Type B pancreatic cell (in vitro differentiated cells): ENCODE measurements around the gene CCNL2. TPM values are rescaled to one million over a fixed set of nuclear protein-coding genes. Genes with fewer than 3 reads are reported as not detected.
"Not testable (repeated sequence)": the region's sequence is repeated elsewhere in the genome, so short reads cannot be mapped to it uniquely, and the experiment has no call there.

Experiments used
- DNase-seq: peaks from one replicate; pipeline ENCODE4 v3.0.0; 2021; ENCODE audit warnings: mixed read lengths; ENCODE audit not compliant: unreplicated experiment; ENCODE audit errors: extremely low spot score
- H3K27ac Mint-ChIP-seq: 2 replicates; pipeline ENCODE4 v1.8.0; 2021; ENCODE audit warnings: mild to moderate bottlenecking, mixed read lengths
- H3K27me3 Mint-ChIP-seq: 2 replicates; pipeline ENCODE4 v1.8.0; 2021; ENCODE audit warnings: mixed read lengths
- H3K36me3 Mint-ChIP-seq: 2 replicates; pipeline ENCODE4 v1.8.0; 2021; ENCODE audit warnings: mixed read lengths
- H3K4me1 Mint-ChIP-seq: one replicate; pipeline ENCODE4 v1.8.0; 2021; ENCODE audit warnings: mixed read lengths; ENCODE audit not compliant: unreplicated experiment
- H3K4me3 Mint-ChIP-seq: 2 replicates; pipeline ENCODE4 v1.8.0; 2021; ENCODE audit warnings: mild to moderate bottlenecking, mixed read lengths
- H3K9me3 Mint-ChIP-seq: 2 replicates; pipeline ENCODE4 v1.8.0; 2021; ENCODE audit warnings: mixed read lengths
- CTCF ChIP-seq: fragments of 200-600 bp; sonication (generic); conservative IDR thresholded peaks from 2 replicates; pipeline ENCODE4 v1.5.0; 2021; ENCODE audit warnings: antibody characterized with exemption, mild to moderate bottlenecking
- total RNA-seq: library from RNA; stranded (reverse); gene quantifications from 2 replicates; pipeline ENCODE4 v1.2.1, GENCODE V29; 2021; ENCODE audit warnings: low replicate concordance

Gene CCNL2
- total RNA-seq, 1 donor from 2014 or later: 298 TPM

- no peak overlapping the region for H3K27ac Mint-ChIP-seq
- peaks cover 3% of the 10 kb centered on the region for H3K27me3 Mint-ChIP-seq
- peak overlapping the region; percentile 97 for H3K4me3 Mint-ChIP-seq
These were observed 25.1 kb downstream of the CCNL2 start for GRCh38 chr1:1373815-1374588.

GRCh38 chr1:1373051-1373814 lies 25.9 kb downstream of the CCNL2 start:
- H3K4me1 Mint-ChIP-seq: peaks cover 4% of the 10 kb centered on the region
- no peaks in the 10 kb centered on the region for H3K9me3 Mint-ChIP-seq
- peak overlapping the region; percentile 97 for H3K4me3 Mint-ChIP-seq
- peaks cover 4% of the 10 kb centered on the region for H3K36me3 Mint-ChIP-seq
- no peak for TF ChIP-seq CTCF
- H3K27me3 Mint-ChIP-seq: peaks cover 3% of the 10 kb centered on the region
- H3K27ac Mint-ChIP-seq: no peak overlapping the region
- no peak for DNase-seq

More at GRCh38 chr1:1373815-1374588, 25.1 kb downstream of the CCNL2 start:
- peaks cover 4% of the 10 kb centered on the region for H3K4me1 Mint-ChIP-seq
- no peak for TF ChIP-seq CTCF
- peaks cover 4% of the 10 kb centered on the region for H3K36me3 Mint-ChIP-seq
- no peaks in the 10 kb centered on the region for H3K9me3 Mint-ChIP-seq
- DNase-seq: no peak

- peaks cover 3% of the 10 kb centered on the region for H3K27me3 Mint-ChIP-seq
- peaks cover 4% of the 10 kb centered on the region for H3K4me1 Mint-ChIP-seq
- peak; percentile 85 for DNase-seq
- H3K27ac Mint-ChIP-seq: no peak overlapping the region
- peak overlapping the region; percentile 68 for H3K4me3 Mint-ChIP-seq
- H3K9me3 Mint-ChIP-seq: no peaks in the 10 kb centered on the region
- H3K36me3 Mint-ChIP-seq: peaks cover 4% of the 10 kb centered on the region
- TF ChIP-seq CTCF: peak; percentile 92
These were observed 27.1 kb downstream of the CCNL2 start for GRCh38 chr1:1371746-1372711.

- no peak overlapping the region for H3K4me3 Mint-ChIP-seq
- H3K27me3 Mint-ChIP-seq: peaks cover 3% of the 10 kb centered on the region
- H3K36me3 Mint-ChIP-seq: peaks cover 4% of the 10 kb centered on the region
- H3K27ac Mint-ChIP-seq: no peak overlapping the region
- H3K9me3 Mint-ChIP-seq: no peaks in the 10 kb centered on the region
- no peak for DNase-seq
- TF ChIP-seq CTCF: no peak
- peaks cover 4% of the 10 kb centered on the region for H3K4me1 Mint-ChIP-seq
These were observed 27.8 kb downstream of the CCNL2 start for GRCh38 chr1:1371364-1371745.

- Mint-ChIP-seq H3K27ac (no peak overlapping the region), H3K9me3 (no peaks in the 10 kb centered on the region), H3K27me3 (peaks cover 3% of the 10 kb centered on the region), H3K36me3 (peaks cover 4% of the 10 kb centered on the region), H3K4me3 (no peak overlapping the region), H3K4me1 (peaks cover 4% of the 10 kb centered on the region)
- TF ChIP-seq CTCF: no peak
- DNase-seq: no peak
These were observed 28.3 kb downstream of the CCNL2 start for GRCh38 chr1:1370771-1371300.

- H3K4me1 Mint-ChIP-seq, H3K4me3 Mint-ChIP-seq, H3K36me3 Mint-ChIP-seq: not testable (repeated sequence)
These were observed 29.0 kb downstream of the CCNL2 start for GRCh38 chr1:1370094-1370493.

More at GRCh38 chr1:1370094-1370493, 29.0 kb downstream of the CCNL2 start:
- not testable (repeated sequence) for H3K27ac Mint-ChIP-seq, DNase-seq, H3K27me3 Mint-ChIP-seq, H3K9me3 Mint-ChIP-seq
